Trophoblast cell (in vitro differentiated cells and primary cell): ENCODE data around the gene TCEA2.

ENCODE experiments used
- DNase-seq, 2 donors: peaks; one replicate each; pipeline ENCODE4 v3.0.0-alpha.2; 2016
- H2AFZ ChIP-seq: 2 replicates; pipeline ENCODE4 v1.6.1; 2013; ENCODE audit warnings: low read length, moderate library complexity, mild to moderate bottlenecking; ENCODE audit not compliant: insufficient read depth, poor library complexity
- H2AK5ac ChIP-seq: 2 replicates; pipeline ENCODE4 v1.6.1; 2013; ENCODE audit warnings: mild to moderate bottlenecking, low read length
- H2BK120ac ChIP-seq: 2 replicates; pipeline ENCODE4 v1.6.1; 2013; ENCODE audit warnings: low read length, mild to moderate bottlenecking, moderate library complexity; ENCODE audit not compliant: insufficient read depth, poor library complexity
- H2BK12ac ChIP-seq: 2 replicates; pipeline ENCODE4 v1.6.1; 2013; ENCODE audit warnings: mild to moderate bottlenecking, low read length, moderate library complexity
- H2BK5ac ChIP-seq: 2 replicates; pipeline ENCODE4 v1.6.1; 2013; ENCODE audit warnings: low read length, low read depth, moderate library complexity, mild to moderate bottlenecking; ENCODE audit not compliant: poor library complexity
- H3K14ac ChIP-seq: 2 replicates; pipeline ENCODE4 v1.6.1; 2013; ENCODE audit warnings: mild to moderate bottlenecking, low read length
- H3K18ac ChIP-seq: 2 replicates; pipeline ENCODE4 v1.6.1; 2013; ENCODE audit warnings: mild to moderate bottlenecking, low read length
- H3K23ac ChIP-seq: 2 replicates; pipeline ENCODE4 v1.6.1; 2013; ENCODE audit warnings: low read length
- H3K27ac ChIP-seq: 2 replicates; pipeline ENCODE4 v1.5.1; 2013; ENCODE audit warnings: low read depth, mild to moderate bottlenecking, inconsistent platforms, low read length, moderate library complexity
- H3K27me3 ChIP-seq: 2 replicates; pipeline ENCODE4 v1.6.1; 2013; ENCODE audit warnings: inconsistent platforms, mild to moderate bottlenecking, low read length, moderate library complexity; ENCODE audit not compliant: insufficient read depth
- H3K36me3 ChIP-seq, 2 experiments: 1 replicate in 1 of 2; 2 replicates in 1 of 2; pipeline ENCODE4 v1.6.1; 2013; ENCODE audit warnings: low read length in 2 of 2, mild to moderate bottlenecking in 2 of 2, moderate library complexity in 1 of 2; ENCODE audit not compliant: insufficient read depth in 2 of 2, control insufficient read depth in 1 of 2
- H3K4ac ChIP-seq: 2 replicates; pipeline ENCODE4 v1.6.1; 2013; ENCODE audit warnings: low read depth, mild to moderate bottlenecking, low read length, moderate library complexity
- H3K4me1 ChIP-seq, 2 experiments: 1 replicate in 1 of 2; 2 replicates in 1 of 2; pipeline ENCODE4 v1.6.1; 2013; ENCODE audit warnings: low read length in 2 of 2, mild to moderate bottlenecking in 2 of 2, moderate library complexity in 1 of 2; ENCODE audit not compliant: insufficient read depth in 2 of 2, control insufficient read depth in 1 of 2
- H3K4me2 ChIP-seq: 2 replicates; pipeline ENCODE4 v1.6.1; 2013; ENCODE audit warnings: inconsistent platforms, mild to moderate bottlenecking, low read length, moderate library complexity
- H3K4me3 ChIP-seq: 2 replicates; pipeline ENCODE4 v1.5.1; 2013; ENCODE audit warnings: mild to moderate bottlenecking, low read depth, low read length, inconsistent platforms
- H3K79me1 ChIP-seq: one replicate; pipeline ENCODE4 v1.6.1; 2013; ENCODE audit warnings: low read length
- H3K79me2 ChIP-seq: 2 replicates; pipeline ENCODE4 v1.6.1; 2013; ENCODE audit warnings: low read length, mild to moderate bottlenecking; ENCODE audit not compliant: control insufficient read depth, insufficient read depth, poor library complexity
- H3K9ac ChIP-seq: 2 replicates; pipeline ENCODE4 v1.6.1; 2013; ENCODE audit warnings: mild to moderate bottlenecking, low read length
- H3K9me3 ChIP-seq: 2 replicates; pipeline ENCODE4 v1.6.1; 2013; ENCODE audit warnings: low read depth, mild to moderate bottlenecking, control low read depth, inconsistent platforms, low read length; ENCODE audit not compliant: insufficient read depth
- H4K12ac ChIP-seq: 2 replicates; pipeline ENCODE4 v1.6.1; 2013; ENCODE audit warnings: low read depth, mild to moderate bottlenecking, low read length, moderate library complexity
- H4K8ac ChIP-seq: 2 replicates; pipeline ENCODE4 v1.6.1; 2013; ENCODE audit warnings: low read depth, mild to moderate bottlenecking, low read length, moderate library complexity
- H4K91ac ChIP-seq: one replicate; pipeline ENCODE4 v1.6.1; 2013; ENCODE audit warnings: low read depth, mild to moderate bottlenecking, low read length, moderate library complexity
- WGBS: extraction: QIAGEN DNeasy Blood & Tissue Kit; methylation state at CpG from one replicate; pipeline ENCODE4 v1.1.7; 2013; ENCODE audit warnings: missing lambda C conversion rate; ENCODE audit not compliant: insufficient read length, insufficient coverage; ENCODE audit errors: extremely low coverage; 5-methylcytosine and 5-hydroxymethylcytosine counted together

The TCEA2 gene

DNA sequence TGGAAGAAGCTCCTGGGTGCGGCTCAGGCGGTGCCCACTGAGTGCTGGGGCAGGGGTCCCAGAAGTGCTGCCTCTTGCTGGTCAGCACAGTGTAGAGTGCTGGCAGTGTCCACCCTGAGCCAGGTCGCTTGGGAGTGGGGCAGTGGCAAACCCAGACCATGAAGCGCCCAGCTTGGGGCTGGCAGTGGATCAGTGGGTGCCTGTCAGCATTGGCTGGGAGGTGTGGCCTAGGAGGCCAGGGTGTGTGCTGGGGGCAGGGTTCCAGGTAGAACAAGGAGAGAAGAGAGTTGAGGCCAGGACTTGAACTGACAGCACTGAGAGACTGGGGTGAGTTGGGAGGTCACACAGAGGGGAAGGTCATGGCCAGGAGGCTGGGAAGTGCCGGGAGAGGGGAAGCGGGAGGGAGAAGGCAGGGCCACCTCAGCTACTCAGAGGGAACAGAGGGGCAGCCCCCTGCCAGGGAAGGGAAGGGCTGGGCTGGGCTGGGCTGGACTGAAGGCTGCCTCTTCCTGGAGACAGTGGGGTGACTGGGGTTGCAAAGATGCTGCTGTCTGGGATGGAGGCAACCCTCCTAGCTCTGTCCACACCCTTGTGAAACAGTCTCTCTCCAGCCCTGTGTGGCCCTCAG is 4.1 kb downstream of the TCEA2 start:
- Histone ChIP-seq H3K18ac (no peak overlapping the region), H4K8ac (no peak overlapping the region), H3K9ac (no peak overlapping the region), H2AFZ (no peak overlapping the region), H2BK5ac (no peak overlapping the region), H4K91ac (no peak overlapping the region), H3K79me1 (peaks cover 12% of the 10 kb centered on the region), H3K9me3 (no peaks in the 10 kb centered on the region), H3K23ac (no peak overlapping the region), H3K27ac (no peak overlapping the region), H2BK12ac (no peak overlapping the region), H3K4ac (no peak overlapping the region), H4K12ac (no peak overlapping the region), H3K4me3 (no peak overlapping the region), H3K14ac (no peak overlapping the region), H3K27me3 (no peaks in the 10 kb centered on the region), H3K4me2 (no peak overlapping the region), H2BK120ac (no peak overlapping the region), H3K4me1 (peaks cover 14 to 18% of the 10 kb centered on the region in 2 experiments), H3K79me2 (peaks cover 12% of the 10 kb centered on the region), H2AK5ac (no peak overlapping the region), H3K36me3 (peaks cover 0 to 7% of the 10 kb centered on the region in 2 experiments)
- no peak for DNase-seq
- no CpG with 5 or more reads among the region's 6 CpGs for WGBS

GRCh38 chr20:64067733-64068307 is 4.8 kb downstream of the TCEA2 start:
- Histone ChIP-seq H3K36me3 (peaks cover 7 to 13% of the 10 kb centered on the region in 2 experiments), H3K9ac (peak overlapping the region; percentile 14), H3K79me2 (peaks cover 8% of the 10 kb centered on the region), H3K4me3 (no peak overlapping the region), H4K8ac (no peak overlapping the region), H3K23ac (no peak overlapping the region), H2AFZ (no peak overlapping the region), H3K9me3 (no peaks in the 10 kb centered on the region), H2BK5ac (no peak overlapping the region), H4K12ac (no peak overlapping the region), H3K4me2 (no peak overlapping the region), H3K4ac (no peak overlapping the region), H4K91ac (no peak overlapping the region), H3K18ac (no peak overlapping the region), H3K27me3 (no peaks in the 10 kb centered on the region), H2BK120ac (no peak overlapping the region), H3K27ac (no peak overlapping the region), H2AK5ac (no peak overlapping the region), H3K4me1 (peaks cover 8 to 12% of the 10 kb centered on the region in 2 experiments), H3K14ac (no peak overlapping the region), H2BK12ac (no peak overlapping the region), H3K79me1 (peaks cover 8% of the 10 kb centered on the region)
- DNase-seq: no peak
- WGBS: no CpG with 5 or more reads among the region's 12 CpGs

DNA sequence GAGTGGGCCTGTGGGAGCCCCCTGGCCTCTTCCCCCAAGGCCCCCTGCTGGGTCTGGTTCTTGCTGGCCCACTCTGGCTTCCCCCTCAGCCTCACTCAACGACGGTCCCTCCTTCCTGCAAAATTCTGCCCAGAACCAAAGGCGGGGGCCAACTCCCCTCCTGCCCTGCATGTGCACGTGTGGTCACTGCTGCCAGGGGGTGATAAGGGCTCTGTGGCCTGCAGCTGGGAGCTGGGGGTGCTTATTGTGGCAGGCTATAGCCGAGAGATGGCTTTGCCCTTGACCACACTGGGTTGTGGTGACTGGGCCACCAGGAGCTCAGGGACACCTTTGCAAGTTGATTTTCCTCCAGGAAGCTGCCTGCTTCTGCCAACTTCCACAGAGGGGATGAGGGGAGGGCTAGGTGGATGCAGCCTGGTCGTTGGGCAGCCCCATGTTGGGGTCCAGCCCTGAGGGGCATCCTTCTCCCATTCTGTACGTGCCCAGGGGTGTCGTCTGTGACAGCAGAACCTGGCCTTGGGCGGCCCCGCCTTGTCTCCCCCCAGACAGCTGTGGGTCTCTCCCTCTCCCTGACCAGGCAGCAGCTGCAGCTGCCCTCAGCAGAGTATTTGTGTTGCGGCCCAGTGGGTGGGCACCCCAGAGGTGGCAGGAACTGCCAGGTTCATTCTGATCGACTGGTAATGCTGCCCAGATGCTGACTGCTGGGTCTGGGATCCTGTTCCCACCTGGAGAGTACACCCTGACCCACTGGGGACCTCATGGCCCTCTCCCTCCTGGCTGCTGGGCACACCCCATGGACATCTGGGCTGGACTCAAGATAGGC is 5.6 kb downstream of the TCEA2 start:
- Histone ChIP-seq H2BK5ac (no peak overlapping the region), H3K4me1 (peaks cover 8 to 11% of the 10 kb centered on the region in 2 experiments), H3K14ac (no peak overlapping the region), H3K36me3 (peaks cover 9 to 17% of the 10 kb centered on the region in 2 experiments), H3K27me3 (no peaks in the 10 kb centered on the region), H3K9me3 (no peaks in the 10 kb centered on the region), H3K9ac (no peak overlapping the region), H4K91ac (no peak overlapping the region), H2BK12ac (no peak overlapping the region), H3K27ac (no peak overlapping the region), H3K79me1 (peaks cover 2% of the 10 kb centered on the region), H3K4me2 (no peak overlapping the region), H3K4ac (no peak overlapping the region), H2AFZ (no peak overlapping the region), H3K23ac (no peak overlapping the region), H4K8ac (no peak overlapping the region), H3K4me3 (no peak overlapping the region), H3K79me2 (peaks cover 3% of the 10 kb centered on the region), H2AK5ac (no peak overlapping the region), H2BK120ac (no peak overlapping the region), H3K18ac (no peak overlapping the region), H4K12ac (no peak overlapping the region)
- no peak for DNase-seq
- WGBS: no CpG with 5 or more reads among the region's 12 CpGs

GRCh38 chr20:64069209-64069613 is 6.2 kb downstream of the TCEA2 start:
- H4K91ac ChIP-seq: no peak overlapping the region
- H2AFZ ChIP-seq: no peak overlapping the region
- no peak overlapping the region for H3K14ac ChIP-seq
- H2BK120ac ChIP-seq: no peak overlapping the region
- H3K9ac ChIP-seq: no peak overlapping the region
- H3K27me3 ChIP-seq: no peaks in the 10 kb centered on the region
- no peak overlapping the region for H3K4me3 ChIP-seq
- H2BK12ac ChIP-seq: no peak overlapping the region
- H3K4me2 ChIP-seq: no peak overlapping the region
- H3K79me1 ChIP-seq: no peaks in the 10 kb centered on the region
- no peak for DNase-seq
- peaks cover 15 to 23% of the 10 kb centered on the region in 2 experiments for H3K36me3 ChIP-seq
- H2AK5ac ChIP-seq: no peak overlapping the region
- no peak overlapping the region for H4K8ac ChIP-seq
- H3K4me1 ChIP-seq: peaks cover 3 to 5% of the 10 kb centered on the region in 2 experiments
- H3K18ac ChIP-seq: no peak overlapping the region
- no CpG with 5 or more reads among the region's 20 CpGs for WGBS
- no peak overlapping the region for H2BK5ac ChIP-seq
- H3K4ac ChIP-seq: no peak overlapping the region
- no peak overlapping the region for H4K12ac ChIP-seq
- H3K23ac ChIP-seq: no peak overlapping the region
- H3K9me3 ChIP-seq: no peaks in the 10 kb centered on the region
- no peak overlapping the region for H3K27ac ChIP-seq
- no peaks in the 10 kb centered on the region for H3K79me2 ChIP-seq
